Hepatocyte (in vitro differentiated cells): ENCODE measurements around the gene NPAS2. TPM values are rescaled to one million over a fixed set of nuclear protein-coding genes. Genes with fewer than 3 reads are reported as not detected.

Experiments
- DNase-seq: peaks from one replicate; pipeline ENCODE4 v3.0.0-alpha.2; 2016; ENCODE audit warnings: low spot score
- H2AFZ ChIP-seq: fragments of 200-600 bp; sonication (generic); 2 replicates; pipeline ENCODE4 v1.6.0; 2016; ENCODE audit warnings: antibody characterized with exemption, mild to moderate bottlenecking
- H3K27ac ChIP-seq: fragments of 200-600 bp; sonication (generic); 2 replicates; pipeline ENCODE4 v1.5.1; 2016; ENCODE audit warnings: mild to moderate bottlenecking
- H3K27me3 ChIP-seq: fragments of 200-600 bp; sonication (generic); 2 replicates; pipeline ENCODE4 v1.6.1; 2016
- H3K36me3 ChIP-seq: fragments of 200-600 bp; sonication (generic); replicated peaks from 2 replicates; pipeline ENCODE4 v1.5.1; 2016; ENCODE audit warnings: low read depth; ENCODE audit not compliant: insufficient read depth
- H3K4me1 ChIP-seq: fragments of 200-600 bp; sonication (generic); 2 replicates; pipeline ENCODE4 v1.5.1; 2016; ENCODE audit warnings: mild to moderate bottlenecking, moderate library complexity; ENCODE audit not compliant: insufficient read depth
- H3K4me2 ChIP-seq: fragments of 200-600 bp; sonication (generic); 2 replicates; pipeline ENCODE4 v1.6.0; 2016
- H3K4me3 ChIP-seq: fragments of 200-600 bp; sonication (generic); 2 replicates; pipeline ENCODE4 v1.5.1; 2016; ENCODE audit warnings: mild to moderate bottlenecking
- H3K79me2 ChIP-seq: fragments of 200-600 bp; sonication (generic); 2 replicates; pipeline ENCODE4 v1.6.0; 2017; ENCODE audit warnings: mild to moderate bottlenecking
- H3K9me2 ChIP-seq: fragments of 200-600 bp; sonication (generic); replicated peaks from 2 replicates; pipeline ENCODE4 v1.6.0; 2017; ENCODE audit warnings: mild to moderate bottlenecking; ENCODE audit not compliant: insufficient read depth
- H3K9me3 ChIP-seq: fragments of 200-600 bp; sonication (generic); 2 replicates; pipeline ENCODE4 v1.5.1; 2016; ENCODE audit warnings: low read depth, mild to moderate bottlenecking
- H4K20me1 ChIP-seq: fragments of 200-600 bp; sonication (generic); 2 replicates; pipeline ENCODE4 v1.6.0; 2016; ENCODE audit warnings: mild to moderate bottlenecking; ENCODE audit not compliant: insufficient read depth, poor library complexity, severe bottlenecking
- CTCF ChIP-seq: fragments of 200-600 bp; sonication (generic); IDR thresholded peaks from 2 replicates; pipeline ENCODE4 v1.5.1; 2016; ENCODE audit warnings: antibody characterized with exemption, mild to moderate bottlenecking; ENCODE audit not compliant: poor library complexity
- EZH2 ChIP-seq: fragments of 200-600 bp; sonication (generic); IDR thresholded peaks from 2 replicates; pipeline ENCODE4 v1.6.1; 2016; ENCODE audit warnings: antibody characterized with exemption, mild to moderate bottlenecking, borderline replicate concordance
- EZH2phosphoT487 ChIP-seq: fragments of 200-600 bp; sonication (generic); IDR thresholded peaks from one replicate; pipeline ENCODE4 v1.6.1; 2018; ENCODE audit warnings: antibody characterized with exemption, mild to moderate bottlenecking, low read depth, moderate library complexity; ENCODE audit not compliant: unreplicated experiment, severe bottlenecking
- WGBS: methylation state at CpG from one replicate; pipeline ENCODE4 v1.1.6; 2016; ENCODE audit warnings: low lambda C conversion rate; ENCODE audit errors: missing lambda C conversion rate; 5-methylcytosine and 5-hydroxymethylcytosine counted together
- polyA plus RNA-seq: library from polyadenylated mRNA; unstranded; fragments of >200 nt; fragmentation: Nextera tagmentation; extraction: Ambion mirVana; gene quantifications from 2 replicates; pipeline ENCODE4 v1.2.1, GENCODE V29; 2016
- total RNA-seq: library from RNA; depleted of rRNA; stranded (reverse); fragments of >200 nt; gene quantifications from 2 replicates; pipeline ENCODE4 v1.2.3, GENCODE V29; 2014

NPAS2 gene
- total and polyA plus RNA-seq, 2 experiments from 2014 or later = 7.7 to 16.8 TPM

- H2AFZ ChIP-seq = no peak overlapping the region
- TF ChIP-seq CTCF = no peak
- TF ChIP-seq EZH2 = no peak
- TF ChIP-seq EZH2phosphoT487 = no peak
- WGBS = 74% methylated on average over 4 of the region's 4 CpGs
Measured at GRCh38 chr2:100813527-100813926, 6.4 kb upstream of the NPAS2 start.

GRCh38 chr2:100814043-100814442 is 5.9 kb upstream of the NPAS2 start:
- no peaks in the 10 kb centered on the region for H3K36me3 ChIP-seq
- no peaks in the 10 kb centered on the region for H3K79me2 ChIP-seq
- H3K27me3 ChIP-seq = peaks cover 2% of the 10 kb centered on the region
- TF ChIP-seq EZH2phosphoT487 = no peak
- no peak for TF ChIP-seq EZH2
- TF ChIP-seq CTCF = no peak
- H2AFZ ChIP-seq = no peak overlapping the region
- H3K4me2 ChIP-seq = no peak overlapping the region
- H3K27ac ChIP-seq = no peak overlapping the region
- H4K20me1 ChIP-seq = no peaks in the 10 kb centered on the region
- no peak overlapping the region for H3K4me3 ChIP-seq
- H3K9me2 ChIP-seq = no peaks in the 10 kb centered on the region
- no peak for DNase-seq
- H3K9me3 ChIP-seq = no peaks in the 10 kb centered on the region
- H3K4me1 ChIP-seq = peaks cover 7% of the 10 kb centered on the region
- 87% methylated on average over 3 of the region's 3 CpGs for WGBS

More at GRCh38 chr2:100813527-100813926, 6.4 kb upstream of the NPAS2 start:
- H3K27me3 ChIP-seq = peaks cover 2% of the 10 kb centered on the region
- no peaks in the 10 kb centered on the region for H3K79me2 ChIP-seq
- H3K27ac ChIP-seq = no peak overlapping the region
- no peak overlapping the region for H3K4me2 ChIP-seq
- no peaks in the 10 kb centered on the region for H3K9me2 ChIP-seq
- no peaks in the 10 kb centered on the region for H3K9me3 ChIP-seq
- peaks cover 7% of the 10 kb centered on the region for H3K4me1 ChIP-seq
- H4K20me1 ChIP-seq = no peaks in the 10 kb centered on the region
- H3K4me3 ChIP-seq = no peak overlapping the region
- no peaks in the 10 kb centered on the region for H3K36me3 ChIP-seq
- no peak for DNase-seq

GRCh38 chr2:100814453-100814852 is 5.5 kb upstream of the NPAS2 start:
- Histone ChIP-seq H2AFZ (no peak overlapping the region), H3K27me3 (peaks cover 2% of the 10 kb centered on the region), H4K20me1 (no peaks in the 10 kb centered on the region), H3K27ac (no peak overlapping the region), H3K9me2 (no peaks in the 10 kb centered on the region), H3K36me3 (no peaks in the 10 kb centered on the region), H3K4me3 (no peak overlapping the region), H3K79me2 (no peaks in the 10 kb centered on the region), H3K4me1 (peaks cover 7% of the 10 kb centered on the region), H3K9me3 (no peaks in the 10 kb centered on the region), H3K4me2 (no peak overlapping the region)
- DNase-seq = peak; percentile 29
- whole genome bisulfite sequencing = 88% methylated on average over 3 of the region's 3 CpGs
- TF ChIP-seq CTCF (no peak), EZH2phosphoT487 (no peak), EZH2 (no peak)
